Stimulated activated CD4-positive, alpha-beta T cell treated with anti-CD3 and anti-CD28 coated beads, Interleukin-15, amount 100 ng/mL, for 48 hours (primary cell): ENCODE results near the gene C9orf43.
"Not testable (repeated sequence)": the region's sequence is repeated elsewhere in the genome, so short reads cannot be mapped to it uniquely, and the experiment has no call there.

Experiments
- DNase-seq, 2 donors: peaks; one replicate each; pipeline ENCODE4 v3.0.0-alpha.2; 2020; ENCODE audit warnings: low read depth in 2 of 2

Gene C9orf43

DNA sequence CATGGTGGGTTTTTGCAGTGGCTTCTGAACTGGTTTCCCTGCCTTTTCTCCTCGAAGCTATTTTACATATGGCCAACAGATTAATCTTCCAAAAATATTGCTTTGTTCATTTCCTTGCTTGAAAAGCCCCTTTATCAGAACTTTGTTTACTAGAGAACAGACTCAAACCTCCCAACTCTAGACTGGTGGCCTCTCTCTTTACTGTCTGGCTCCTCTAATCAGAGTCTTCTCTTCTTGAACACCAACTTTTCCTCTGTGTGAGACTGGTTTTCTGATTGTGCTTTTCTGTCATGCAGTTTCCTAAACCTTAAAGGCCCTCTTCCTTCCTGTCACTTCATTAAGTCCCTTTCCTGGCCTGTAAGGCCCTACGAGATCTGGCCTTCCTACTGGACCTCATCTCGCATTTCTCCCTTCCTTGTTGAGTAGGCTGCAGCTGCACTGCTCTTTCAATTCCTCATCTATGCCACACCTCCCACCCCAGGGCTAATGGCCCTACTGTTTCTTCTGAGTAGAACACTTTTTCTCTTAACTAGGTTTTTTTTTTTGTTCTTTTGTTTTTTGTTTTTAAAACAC lies 5.7 kb downstream of the C9orf43 start:
- DNase-seq: no peak

DNA sequence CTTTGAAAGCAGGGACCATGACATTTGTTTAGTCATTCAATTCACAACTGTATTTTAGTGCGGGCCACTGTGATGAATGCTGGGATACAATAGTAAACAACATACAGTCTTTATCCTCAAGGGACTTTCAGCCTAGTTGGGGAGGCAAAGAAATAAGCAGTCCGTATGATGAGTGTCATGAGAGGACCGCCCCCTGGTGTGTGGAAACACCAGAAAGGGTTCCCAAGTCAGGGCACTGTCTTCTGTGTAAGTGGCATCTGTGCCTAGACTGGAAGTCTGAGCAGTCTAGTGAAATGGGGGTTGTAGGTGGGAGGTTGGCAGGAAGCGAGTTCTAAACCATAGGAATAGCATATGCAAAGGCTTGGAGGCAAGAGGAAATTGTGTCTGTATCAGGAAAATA lies 6.8 kb downstream of the C9orf43 start:
- DNase-seq: no peak

DNA sequence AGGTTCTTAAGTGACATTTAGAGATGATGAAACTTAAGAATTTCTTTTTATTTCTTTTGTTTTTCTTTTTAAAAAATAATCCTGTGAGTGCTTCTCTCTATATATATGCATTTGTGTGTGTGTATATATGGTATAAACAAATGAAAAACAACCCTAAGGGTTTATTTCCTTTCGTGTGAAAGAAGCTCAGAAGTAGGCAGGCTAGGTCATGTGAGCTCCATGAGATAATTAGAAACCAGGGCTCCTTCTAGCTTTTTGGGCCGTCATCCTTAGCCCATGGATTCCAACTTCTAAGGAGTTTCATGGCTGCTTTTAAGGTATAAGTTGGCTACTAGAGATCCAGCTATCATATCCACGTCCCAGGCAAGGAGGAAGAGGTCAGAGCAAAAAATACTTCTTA lies 11.2 kb downstream of the C9orf43 start:
- no peak for DNase-seq

DNA sequence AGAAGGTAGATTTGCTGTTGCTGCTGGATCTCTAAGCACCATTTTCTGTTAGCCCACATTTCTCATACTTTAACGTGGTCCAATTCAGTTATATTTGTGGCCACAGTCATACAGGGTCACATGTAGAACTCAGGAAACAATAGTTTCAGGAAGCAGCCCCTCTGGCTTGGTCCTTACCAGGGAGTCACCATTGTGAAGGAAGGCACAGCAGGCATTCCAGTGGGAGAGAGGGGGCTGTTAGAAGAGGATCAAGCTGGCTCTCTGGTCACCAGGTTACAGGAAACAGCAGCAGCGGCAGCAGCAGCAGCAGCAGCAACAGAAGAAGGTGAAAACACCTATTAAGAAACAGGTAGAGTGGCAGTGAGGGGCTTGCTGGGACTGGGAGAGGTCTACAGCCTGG lies 14.5 kb downstream of the C9orf43 start:
- DNase-seq: no peak

DNA sequence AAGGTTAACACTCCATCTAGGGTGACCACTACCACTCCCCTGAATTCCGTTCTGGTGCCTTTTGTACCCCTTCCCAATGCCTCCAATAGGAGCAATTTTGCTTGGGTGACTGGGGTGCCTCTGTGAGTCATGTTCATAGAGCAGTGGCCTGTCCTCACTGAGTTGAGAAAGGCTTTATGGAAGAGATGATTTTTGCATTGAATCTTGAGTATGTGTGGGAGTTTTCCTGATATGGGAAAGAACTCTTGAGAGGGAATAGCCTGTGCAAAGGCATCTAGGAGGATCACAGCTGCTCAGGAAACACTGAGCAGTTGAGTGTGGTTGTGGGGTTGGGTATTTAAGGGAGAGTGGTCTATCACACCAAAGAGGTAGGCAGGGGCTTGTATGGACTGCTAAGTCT lies 16.2 kb downstream of the C9orf43 start:
- no peak for DNase-seq

DNA sequence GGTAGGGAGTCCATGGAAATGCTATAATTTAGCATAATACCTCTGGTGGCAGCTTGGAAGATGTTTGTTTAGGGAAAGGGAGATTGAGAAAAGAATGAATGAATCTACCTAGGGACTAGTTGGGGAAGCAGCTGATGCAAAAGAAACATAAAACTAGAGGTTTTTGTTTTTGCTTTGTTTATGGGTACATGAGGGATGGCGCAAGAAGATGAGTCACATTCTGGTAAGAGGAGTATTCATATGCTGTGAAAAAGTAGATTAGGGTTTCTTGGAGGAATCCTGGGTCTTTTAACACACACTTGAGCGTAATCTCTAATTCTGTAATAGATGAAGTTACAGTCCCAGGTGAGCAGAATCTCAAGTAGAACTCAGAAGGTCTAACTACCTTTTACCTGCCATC lies 17.1 kb downstream of the C9orf43 start:
- DNase-seq: no peak

DNA sequence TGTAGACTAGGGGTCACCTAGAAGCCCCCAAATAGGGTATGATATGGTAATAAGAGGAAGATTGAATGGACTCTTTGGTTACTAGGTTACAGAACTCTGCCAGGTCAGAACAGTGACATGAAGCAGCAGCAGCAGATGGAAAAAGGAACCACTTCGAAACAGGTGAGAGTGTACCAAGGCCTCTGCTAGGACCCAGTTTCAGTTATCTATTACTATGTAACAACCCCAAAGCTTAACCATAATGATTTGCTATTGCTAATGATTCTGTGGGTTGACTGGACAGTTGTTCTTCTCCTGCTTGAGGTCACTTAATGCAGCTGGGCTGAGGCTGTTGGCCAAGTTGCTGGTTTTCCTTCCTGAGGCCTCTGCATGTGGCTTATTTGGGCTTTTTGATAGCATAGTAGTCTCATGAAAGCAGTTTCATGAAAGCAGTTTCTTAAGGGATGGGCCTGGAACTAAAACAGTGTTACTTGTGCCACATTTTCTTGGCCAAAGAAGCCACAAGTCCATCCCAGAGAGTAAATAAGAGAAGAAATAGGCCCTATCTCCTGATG lies 17.6 kb downstream of the C9orf43 start:
- no peak for DNase-seq

DNA sequence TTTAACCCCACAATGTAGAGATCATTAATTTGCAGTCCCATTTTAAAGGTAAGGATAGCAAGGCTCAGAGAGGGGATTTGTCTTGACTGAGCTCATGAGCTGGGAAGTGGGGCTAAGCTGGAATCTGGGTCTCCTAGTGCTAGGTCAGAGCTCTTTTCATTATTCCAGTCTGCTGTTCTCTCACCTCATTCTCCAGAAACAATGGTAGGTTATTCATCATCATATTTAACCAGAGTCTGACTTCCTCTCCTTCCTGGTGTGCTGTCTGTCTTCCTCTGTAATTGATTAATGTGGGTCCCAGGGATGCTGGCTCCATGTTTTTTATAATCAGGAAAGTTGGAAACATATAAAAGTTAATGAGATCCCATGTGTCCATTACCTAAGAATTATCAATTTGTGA lies 20.6 kb downstream of the C9orf43 start:
- no peak for DNase-seq

DNA sequence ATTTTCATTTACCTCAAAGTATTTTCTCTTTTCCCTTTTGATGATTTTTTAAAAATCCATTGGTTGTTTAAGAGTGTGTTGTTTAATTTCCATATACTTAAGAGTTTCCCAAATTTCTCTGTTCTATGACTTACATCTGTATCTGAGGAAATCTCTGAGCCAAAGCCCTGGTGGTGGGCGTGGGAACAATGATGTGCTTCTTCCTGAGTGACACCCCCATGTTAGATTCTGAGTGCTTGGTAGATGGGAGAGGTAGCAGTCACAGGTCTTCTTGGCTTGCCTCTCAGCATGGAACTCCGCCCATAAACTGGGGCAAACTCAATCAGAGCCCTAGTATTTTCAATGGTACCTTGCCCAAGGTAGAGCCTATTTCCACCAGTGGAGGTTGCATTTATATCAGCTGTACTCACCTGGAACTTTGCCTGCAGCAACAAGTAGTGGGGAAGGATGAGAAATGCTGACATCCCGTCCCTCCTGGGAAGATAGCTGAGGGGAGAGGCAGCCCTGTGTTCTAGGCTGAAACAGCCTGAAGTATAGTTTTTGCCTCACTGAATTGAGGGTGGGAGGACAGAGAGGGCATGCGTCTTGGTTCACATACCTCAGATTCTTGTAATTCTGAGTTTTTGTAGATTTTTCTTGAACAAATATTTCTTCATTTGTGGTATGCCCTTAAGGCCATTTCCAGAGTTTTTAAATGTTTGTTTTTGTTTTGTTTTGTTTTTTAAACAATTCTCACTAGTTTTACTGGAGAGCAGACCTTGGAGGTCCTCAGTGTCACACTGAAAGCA lies 26.4 kb downstream of the C9orf43 start:
- no peak for DNase-seq

DNA sequence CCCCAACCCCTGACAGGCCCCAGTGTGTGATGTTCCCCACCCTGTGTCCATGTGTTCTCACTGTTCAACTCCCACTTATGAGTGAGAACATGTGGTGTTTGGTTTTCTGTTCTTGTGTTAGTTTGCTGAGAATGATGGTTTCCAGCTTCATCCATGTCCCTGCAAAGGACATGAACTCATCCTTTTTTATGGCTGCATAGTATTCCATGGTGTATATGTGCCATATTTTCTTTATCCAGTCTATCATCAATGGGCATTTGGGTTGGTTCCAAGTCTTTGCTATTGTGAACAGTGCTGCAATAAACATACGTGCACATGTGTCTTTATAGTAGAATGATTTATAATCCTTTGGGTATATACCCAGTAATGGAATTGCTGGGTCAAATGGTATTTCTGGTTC lies 27.2 kb downstream of the C9orf43 start:
- not testable (repeated sequence) for DNase-seq

DNA sequence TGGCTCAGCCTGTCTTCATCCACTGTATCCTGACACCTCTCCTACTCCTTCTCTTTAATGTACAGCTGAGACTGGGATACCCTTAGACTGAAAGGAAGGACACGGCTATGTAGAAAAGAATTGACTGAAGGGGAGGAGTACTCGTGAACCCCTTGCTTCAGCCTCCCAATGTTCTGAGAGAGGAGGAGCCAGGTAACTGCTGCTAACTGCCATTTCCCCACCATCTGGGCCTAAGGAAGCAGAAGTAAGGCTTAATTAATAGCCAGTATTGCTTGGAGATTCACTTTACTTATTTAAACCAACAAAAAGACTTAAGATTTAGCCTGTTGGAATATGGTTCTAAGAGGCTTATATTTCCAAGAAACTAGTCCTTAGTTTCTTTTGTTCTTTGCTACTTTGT lies 34.2 kb downstream of the C9orf43 start:
- no peak for DNase-seq

DNA sequence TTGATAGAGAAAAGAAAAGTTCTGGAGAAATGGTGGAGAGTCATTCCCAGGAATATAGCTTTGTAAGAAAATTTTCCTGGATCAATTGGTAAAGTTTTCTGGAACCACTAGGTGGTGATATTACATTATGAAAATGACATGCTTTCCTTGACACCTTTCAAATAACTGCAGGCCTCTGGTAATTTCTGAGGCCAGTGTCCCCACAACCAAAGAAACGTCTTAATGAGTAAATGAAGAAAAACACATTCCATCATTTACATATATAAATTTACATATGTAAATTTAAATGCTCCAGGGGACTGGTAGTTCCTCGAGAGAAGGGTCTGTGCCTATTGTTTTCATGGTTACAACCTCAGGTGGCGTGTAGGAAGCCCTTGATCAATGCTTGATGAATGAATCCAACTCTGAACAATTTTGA lies 35.8 kb downstream of the C9orf43 start:
- DNase-seq: no peak

DNA sequence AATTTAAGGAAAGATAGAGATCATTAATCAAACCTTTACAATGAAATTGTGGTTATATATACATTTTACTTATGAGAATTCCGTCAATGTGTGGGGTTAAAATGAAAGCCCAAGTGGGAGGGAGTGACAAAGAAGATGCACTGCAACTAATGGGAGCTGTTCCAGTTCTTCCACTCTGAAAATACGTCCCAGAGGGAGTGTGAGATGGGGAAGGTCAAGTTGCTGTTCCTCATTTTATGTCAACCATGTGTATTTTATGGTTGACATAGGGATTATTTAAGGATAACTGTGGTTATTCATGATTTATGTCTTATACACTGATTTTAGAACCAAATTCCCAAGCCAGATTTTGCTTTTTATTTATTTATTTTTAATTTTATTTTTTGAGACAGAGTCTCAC lies 38.8 kb downstream of the C9orf43 start:
- no peak for DNase-seq

DNA sequence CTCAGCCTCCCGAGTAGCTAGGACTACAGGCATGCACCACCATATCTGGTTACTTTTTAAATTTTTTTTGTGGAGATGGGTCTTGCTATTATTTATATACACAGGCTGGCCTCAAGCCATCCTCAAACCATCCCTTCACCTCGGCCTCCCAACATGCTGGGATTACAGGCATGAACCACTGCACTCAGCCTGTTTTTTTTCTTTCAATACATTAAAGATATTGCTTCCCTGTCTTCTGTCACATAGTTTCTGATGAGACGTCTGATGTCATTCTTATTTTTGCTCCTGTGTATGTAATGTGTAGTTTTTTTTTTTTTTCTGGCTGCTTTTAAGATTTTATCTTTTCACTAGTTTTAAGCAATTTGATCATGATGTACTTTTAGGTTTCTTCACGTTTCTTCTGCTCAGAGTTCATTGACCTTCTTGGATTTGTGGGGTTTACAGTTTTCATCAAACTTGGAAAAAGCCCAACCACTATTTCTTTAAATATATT lies 41.6 kb downstream of the C9orf43 start:
- no peak for DNase-seq

DNA sequence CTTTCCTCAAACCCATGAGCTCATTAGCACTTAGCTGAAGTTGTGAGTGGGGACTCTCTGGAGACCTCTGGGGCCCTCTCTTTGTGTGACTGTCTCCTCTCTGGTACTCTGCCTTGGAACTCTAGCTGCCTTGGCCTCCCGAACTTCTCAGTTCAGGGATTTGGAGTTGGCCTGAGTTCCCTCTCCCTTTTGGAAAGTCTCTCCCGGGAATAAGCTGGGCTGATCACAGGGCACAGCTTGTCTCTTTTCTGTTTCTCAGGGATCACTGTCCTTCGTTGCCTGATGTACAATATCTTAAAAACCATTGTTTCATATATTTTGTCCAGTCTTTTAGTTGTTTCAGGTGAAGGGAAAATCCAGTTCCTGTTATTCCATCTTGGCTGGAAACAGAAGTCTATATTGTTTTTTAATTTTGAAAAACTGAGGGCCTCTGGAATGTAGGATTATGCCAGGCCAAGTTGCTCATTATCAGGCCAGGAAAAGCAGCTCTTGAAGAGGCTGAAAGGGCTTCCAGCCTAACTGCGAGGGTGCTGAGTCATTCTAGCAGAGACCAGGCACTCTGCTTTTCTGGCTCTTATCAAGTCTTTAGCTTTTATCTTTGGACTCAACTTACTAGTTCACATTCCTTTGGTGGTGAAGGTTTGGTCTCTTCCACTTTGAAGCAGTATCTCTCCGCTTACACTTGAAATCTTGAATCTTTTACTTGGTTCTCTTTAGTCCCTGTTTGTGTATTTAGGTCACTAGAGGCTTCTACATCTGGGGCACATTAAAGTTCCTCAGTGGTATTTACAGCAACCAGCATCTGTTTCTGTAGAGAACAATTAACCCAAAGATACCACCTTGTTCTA lies 44.6 kb downstream of the C9orf43 start:
- no peak for DNase-seq

DNA sequence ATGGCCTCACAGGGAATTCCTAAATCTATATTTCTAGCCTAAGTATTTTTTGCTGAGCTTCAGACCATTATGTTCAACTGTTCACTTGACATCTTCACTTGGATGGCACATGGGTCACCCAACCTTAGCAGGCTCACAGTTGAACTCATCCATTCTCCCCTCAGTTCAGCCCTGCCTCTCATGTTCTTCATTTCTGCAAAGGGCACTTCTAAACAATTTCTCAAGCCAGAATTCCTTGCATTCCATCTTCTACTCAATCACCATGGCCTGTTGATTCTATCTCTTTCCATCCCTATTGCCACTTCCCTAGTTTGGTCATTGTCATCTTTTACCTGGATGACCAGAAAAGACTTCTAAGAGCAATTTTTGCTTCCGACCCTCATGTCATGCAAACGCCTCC lies 45.7 kb downstream of the C9orf43 start:
- no peak for DNase-seq

DNA sequence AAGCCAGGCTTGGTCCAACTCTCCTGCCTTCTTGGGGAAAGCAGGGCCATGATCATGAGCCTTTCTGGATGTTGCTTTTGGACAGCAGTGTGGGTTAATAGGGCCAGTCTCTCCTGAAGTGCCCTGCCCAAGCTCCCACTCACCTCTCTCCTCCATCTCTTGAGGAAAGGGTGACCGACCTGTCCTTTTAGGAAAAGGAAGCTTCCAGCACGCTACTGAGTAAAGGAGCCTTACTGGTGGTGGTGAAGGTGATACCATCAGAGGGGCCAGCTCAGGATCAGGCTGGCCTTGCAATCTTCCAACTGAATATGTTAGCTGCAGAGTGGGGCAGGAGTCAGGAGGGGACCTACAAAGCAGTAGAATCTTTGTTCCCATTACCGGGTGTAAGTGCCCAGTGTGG lies 50.7 kb downstream of the C9orf43 start:
- no peak for DNase-seq

DNA sequence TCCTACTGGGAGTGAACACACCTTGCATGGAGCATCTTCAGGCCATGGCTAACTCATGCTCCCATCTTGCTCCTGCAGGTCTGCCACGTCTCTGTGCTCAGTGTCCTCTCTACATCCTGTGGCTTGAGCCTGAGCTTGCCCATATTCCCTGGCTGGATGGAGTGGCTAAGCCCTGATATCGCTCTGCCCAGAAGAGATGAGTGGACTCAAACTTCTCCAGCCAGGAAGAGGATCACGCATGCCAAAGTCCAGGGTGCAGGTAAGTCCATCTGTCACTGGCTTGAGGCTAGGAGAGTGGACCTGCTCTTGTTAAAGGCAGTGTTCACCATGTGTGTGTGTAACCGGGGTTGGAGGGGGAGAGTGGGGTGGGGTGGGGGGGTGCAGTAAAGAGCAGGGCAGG lies 51.4 kb downstream of the C9orf43 start:
- no peak for DNase-seq

DNA sequence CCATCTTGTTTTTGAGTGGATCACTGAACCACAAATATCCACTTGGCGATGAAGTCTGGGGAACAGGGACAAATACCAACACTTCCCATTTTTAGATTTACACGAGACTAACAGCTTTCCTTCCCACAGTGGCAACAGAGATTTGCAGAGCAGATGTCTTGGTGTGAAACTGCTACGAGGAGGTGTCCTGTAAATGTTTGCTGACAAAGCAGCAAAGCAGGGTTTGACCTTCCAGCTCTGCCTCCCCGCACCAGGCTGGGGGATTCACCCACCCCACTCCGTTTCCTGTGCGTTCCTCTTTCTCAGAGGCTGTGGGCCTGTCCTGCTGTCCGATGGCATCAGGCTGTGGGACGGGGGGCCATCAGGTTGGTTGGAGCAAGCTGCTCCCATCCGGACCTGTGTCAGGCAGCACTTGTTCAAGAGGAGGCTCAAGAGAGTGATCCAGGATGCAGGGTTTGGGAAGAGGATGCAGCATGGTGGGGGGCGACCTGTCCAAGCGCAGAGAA lies 52.3 kb downstream of the C9orf43 start:
- no peak for DNase-seq

DNA sequence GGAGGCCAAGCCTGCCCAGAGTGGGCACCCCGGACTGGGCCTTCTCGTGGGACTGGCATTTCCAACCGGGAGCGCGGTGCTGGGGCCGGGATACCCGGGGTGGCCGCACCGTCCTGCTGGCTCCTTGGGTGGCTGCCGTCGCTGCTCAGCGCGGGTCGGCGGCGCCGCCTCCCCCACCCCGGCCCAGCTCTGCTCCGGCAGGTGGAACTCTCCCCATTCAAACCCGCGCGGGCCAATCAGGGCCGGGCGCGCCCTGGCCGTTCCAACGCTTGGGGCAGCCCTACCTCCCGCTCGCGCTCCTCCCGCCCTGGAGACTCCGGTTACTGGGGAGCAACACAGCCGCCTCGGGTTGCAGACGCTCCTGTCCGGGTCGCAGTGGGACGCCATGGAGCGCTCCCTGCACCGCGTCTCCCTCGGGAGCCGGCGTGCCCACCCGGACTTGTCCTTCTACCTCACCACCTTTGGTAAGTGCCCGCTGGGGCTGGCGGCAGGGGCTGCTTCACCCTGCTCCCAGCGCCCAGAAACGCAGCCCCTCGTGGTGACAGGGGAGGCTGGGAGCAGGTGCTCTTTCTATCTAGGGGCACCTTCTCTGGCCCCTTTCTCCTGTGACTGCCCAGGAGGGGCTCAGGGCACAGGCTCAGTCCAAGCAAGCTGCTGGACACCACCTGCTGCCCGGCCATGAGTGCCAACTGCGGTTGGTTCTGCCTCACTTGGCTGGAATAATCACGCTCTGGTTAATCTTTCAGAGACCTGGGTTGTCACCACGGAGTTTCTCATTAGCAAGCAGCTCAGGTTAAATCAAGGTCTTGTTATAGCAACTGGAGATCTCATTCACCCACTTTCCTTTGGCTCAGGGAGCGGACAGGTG lies 53.1 kb downstream of the C9orf43 start, which contains the start of gene RGS3:
Gene RGS3, plus strand, starts transcription at position 310 of the 868 bp plus-strand sequence. Its CDS starts 76 bp downstream, at position 386.
- no peak for DNase-seq

DNA sequence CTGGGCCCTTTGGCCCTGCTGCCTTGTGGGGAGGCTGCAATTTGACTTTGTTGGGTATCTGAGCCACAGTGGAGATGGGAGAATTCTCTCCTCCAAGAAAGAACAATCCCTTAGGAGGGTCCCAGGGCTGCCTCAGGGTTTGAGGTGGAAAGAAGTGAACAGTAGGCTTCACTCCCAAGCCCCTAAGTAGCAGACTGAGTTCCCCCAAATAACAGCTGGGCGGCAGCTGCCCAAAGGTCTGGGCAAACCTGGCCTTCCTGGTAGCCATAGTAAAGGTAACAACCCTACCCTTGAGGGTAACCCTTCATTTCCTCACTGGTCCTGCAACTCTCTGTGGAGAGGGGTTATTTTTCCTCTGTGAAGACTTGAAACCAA lies 53.7 kb downstream of the C9orf43 start:
- no peak for DNase-seq
